Testis (tissue), 2 donors: ENCODE results near the gene PLPPR3.

Experiments
- CTCF ChIP-seq, 3 experiments: fragments of 450-650 bp in 2 of 3; fragments of 200-600 bp in 1 of 3; sonication (generic) in 1 of 3; IDR thresholded peaks; one replicate each; pipeline ENCODE4 v1.5.1; 2016 to 2019; ENCODE audit warnings: antibody characterized with exemption in 3 of 3, mild to moderate bottlenecking in 2 of 3, moderate library complexity in 1 of 3
- POLR2A ChIP-seq: fragments of 450-650 bp; IDR thresholded peaks from one replicate; pipeline ENCODE4 v1.6.1; 2017; ENCODE audit warnings: antibody characterized with exemption, mild to moderate bottlenecking, moderate library complexity

- no peak for TF ChIP-seq CTCF (IDR thresholded peaks at IDR 0.05)
- TF ChIP-seq POLR2A: no peak
These were observed 32.6 kb downstream of the PLPPR3 start for GRCh38 chr19:788983-789700.
